ENCODE measurements around the gene CIB4. TPM values are rescaled to one million over a fixed set of nuclear protein-coding genes. Genes with fewer than 3 reads are reported as not detected.

Gene CIB4
- total and polyA plus RNA-seq, 2 of the 4 experiments (the other 2 are of a cell fraction): not detected

DNA sequence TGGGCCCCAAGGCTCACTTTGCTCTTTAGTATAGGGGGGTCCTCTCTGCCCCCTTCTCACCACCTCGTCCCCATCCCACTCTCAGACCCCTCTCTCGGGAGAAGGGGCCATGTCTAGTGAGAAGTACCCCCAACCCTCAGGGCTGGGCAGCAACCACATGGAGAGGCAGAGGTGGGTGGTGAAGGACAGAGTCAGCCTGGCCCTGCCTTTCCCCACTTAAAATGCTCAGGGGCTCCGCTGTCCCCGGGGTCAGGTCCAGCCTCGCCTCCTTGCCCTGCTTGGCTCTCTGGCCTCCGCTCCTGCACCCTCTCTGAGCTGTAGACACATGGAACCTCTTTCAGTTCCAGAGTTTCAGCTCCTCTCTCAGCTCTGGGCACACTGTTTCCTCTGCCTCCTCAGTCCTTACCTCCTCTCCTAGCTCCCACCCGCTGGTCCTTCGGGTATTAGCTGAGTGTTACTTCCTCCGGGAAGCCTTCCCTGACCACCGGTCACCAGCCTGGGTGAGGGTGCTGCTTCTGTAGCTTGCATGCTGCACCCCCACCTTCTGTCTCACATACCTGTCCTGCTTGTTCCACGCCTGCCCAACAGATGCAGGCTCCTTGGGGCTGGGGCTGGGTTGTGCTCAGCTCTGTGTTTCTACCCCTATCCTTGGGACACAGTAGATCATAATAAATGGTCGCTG, 83.8 kb downstream of the CIB4 start:
- Histone ChIP-seq H2AK9ac (replicated peaks; ENCODE audit: low read depth, low read length, poor library complexity) (no peak overlapping the region), H3K14ac (replicated peaks; ENCODE audit: low read depth, low read length) (no peak overlapping the region), H2BK120ac (ENCODE audit: low read depth, low read length) (no peak overlapping the region), H3K9ac (ENCODE audit: low read depth, low read length) (no peak overlapping the region), H4K8ac (ENCODE audit: low read depth in 2 of 2, low read length in 2 of 2) (no peak overlapping the region), H2AK5ac (ENCODE audit: low read depth, low read length) (no peak overlapping the region), H3K4me3 (ENCODE audit: insufficient read depth, low read depth, low read length) (no peak overlapping the region), H3K23ac (ENCODE audit: low read depth, low read length) (no peak overlapping the region), H3K27ac (ENCODE audit: insufficient read depth, low read length) (no peak overlapping the region), H3K9me3 (ENCODE audit: control insufficient read depth, insufficient read depth, low read length) (no peaks in the 10 kb centered on the region), H4K5ac (ENCODE audit: low read depth, low read length) (no peak overlapping the region), H4K91ac (ENCODE audit: insufficient read depth, low read depth, low read length) (no peak overlapping the region), H3K4ac (ENCODE audit: low read depth, low read length) (no peak overlapping the region), H3K36me3 (ENCODE audit: control insufficient read depth, insufficient read depth, low read length) (no peaks in the 10 kb centered on the region), H3K27me3 (ENCODE audit: control insufficient read depth, insufficient read depth, low read length) (peaks cover 83% of the 10 kb centered on the region), H3K4me2 (ENCODE audit: low read depth, low read length) (no peak overlapping the region), H3K18ac (ENCODE audit: low read depth, low read length) (no peak overlapping the region), H3K56ac (ENCODE audit: extremely low read depth, insufficient read depth, low read length) (no peak overlapping the region), H2BK20ac (ENCODE audit: low read depth, low read length) (no peak overlapping the region), H2BK15ac (ENCODE audit: low read depth, low read length) (no peak overlapping the region), H4K20me1 (ENCODE audit: insufficient read depth, low read length) (no peaks in the 10 kb centered on the region), H2BK5ac (ENCODE audit: low read depth, low read length, poor library complexity, severe bottlenecking) (no peak overlapping the region), H3K79me1 (ENCODE audit: low read depth in 1 of 2, low read length in 2 of 2) (no peaks in the 10 kb centered on the region), H3K4me1 (ENCODE audit: control insufficient read depth, insufficient read depth, low read length) (no peaks in the 10 kb centered on the region; the same call in 1 of the 2 replicates), H2AFZ (replicated peaks; ENCODE audit: low read length, poor library complexity) (no peak overlapping the region), H3K9me1 (ENCODE audit: insufficient read depth, low read length) (no peaks in the 10 kb centered on the region)
- in situ Hi-C loops (cut with MboI; ENCODE audit: low sequenced_read_pairs) (no loop called here), dilution Hi-C loops (cut with HindIII; ENCODE audit: low sequenced_read_pairs, unreplicated experiment) (no loop called here), intact Hi-C loops (cut with micrococcal nuclease) (no loop called here)
- WGBS, 2 experiments (ENCODE audit: extremely low coverage in 2 of 2, insufficient read length in 1 of 2): 33% methylated on average over 2 of the region's 12 CpGs; no CpG with 5 or more reads in 1 of the 2 experiments
- ATAC-seq (ENCODE audit: low read depth) (no peak), DNase-seq (no peak)
- BruUV-seq (replicated peaks): no TSS peak
- ChIA-PET CTCF (no interaction called here), POLR2A (ENCODE audit: unreplicated experiment) (no interaction called here)
- TF ChIP-seq SMC3 (IDR thresholded peaks at IDR 0.05; ENCODE audit: low read depth, low read length) (no peak), MAZ (IDR thresholded peaks at IDR 0.05; ENCODE audit: borderline replicate concordance, low read depth, low read length) (no peak), RFX5 (IDR thresholded peaks at IDR 0.05; ENCODE audit: low read depth, low read length) (no peak), MXI1 (IDR thresholded peaks at IDR 0.05; ENCODE audit: borderline replicate concordance, low read depth, low read length) (no peak), NFE2L2 (IDR thresholded peaks at IDR 0.05; ENCODE audit: low read depth, low read length) (no peak), FOS (IDR thresholded peaks at IDR 0.05; ENCODE audit: low read depth, low read length) (no peak), MAFK (IDR thresholded peaks at IDR 0.05; ENCODE audit: low read depth, low read length) (no peak), CHD1 (IDR thresholded peaks at IDR 0.05; ENCODE audit: low read depth, low read length) (no peak), BHLHE40 (IDR thresholded peaks at IDR 0.05; ENCODE audit: low read depth, low read length) (no peak)
- TF ChIP-seq, protein P1, sequence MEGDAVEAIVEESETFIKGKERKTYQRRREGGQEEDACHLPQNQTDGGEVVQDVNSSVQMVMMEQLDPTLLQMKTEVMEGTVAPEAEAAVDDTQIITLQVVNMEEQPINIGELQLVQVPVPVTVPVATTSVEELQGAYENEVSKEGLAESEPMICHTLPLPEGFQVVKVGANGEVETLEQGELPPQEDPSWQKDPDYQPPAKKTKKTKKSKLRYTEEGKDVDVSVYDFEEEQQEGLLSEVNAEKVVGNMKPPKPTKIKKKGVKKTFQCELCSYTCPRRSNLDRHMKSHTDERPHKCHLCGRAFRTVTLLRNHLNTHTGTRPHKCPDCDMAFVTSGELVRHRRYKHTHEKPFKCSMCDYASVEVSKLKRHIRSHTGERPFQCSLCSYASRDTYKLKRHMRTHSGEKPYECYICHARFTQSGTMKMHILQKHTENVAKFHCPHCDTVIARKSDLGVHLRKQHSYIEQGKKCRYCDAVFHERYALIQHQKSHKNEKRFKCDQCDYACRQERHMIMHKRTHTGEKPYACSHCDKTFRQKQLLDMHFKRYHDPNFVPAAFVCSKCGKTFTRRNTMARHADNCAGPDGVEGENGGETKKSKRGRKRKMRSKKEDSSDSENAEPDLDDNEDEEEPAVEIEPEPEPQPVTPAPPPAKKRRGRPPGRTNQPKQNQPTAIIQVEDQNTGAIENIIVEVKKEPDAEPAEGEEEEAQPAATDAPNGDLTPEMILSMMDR (conservative IDR thresholded peaks at IDR 0.05; ENCODE audit: low read depth, low read length): no peak
- TF ChIP-seq, protein P2, sequence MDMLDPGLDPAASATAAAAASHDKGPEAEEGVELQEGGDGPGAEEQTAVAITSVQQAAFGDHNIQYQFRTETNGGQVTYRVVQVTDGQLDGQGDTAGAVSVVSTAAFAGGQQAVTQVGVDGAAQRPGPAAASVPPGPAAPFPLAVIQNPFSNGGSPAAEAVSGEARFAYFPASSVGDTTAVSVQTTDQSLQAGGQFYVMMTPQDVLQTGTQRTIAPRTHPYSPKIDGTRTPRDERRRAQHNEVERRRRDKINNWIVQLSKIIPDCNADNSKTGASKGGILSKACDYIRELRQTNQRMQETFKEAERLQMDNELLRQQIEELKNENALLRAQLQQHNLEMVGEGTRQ (IDR thresholded peaks at IDR 0.05; ENCODE audit: low read depth, low read length): no peak
- TF ChIP-seq, protein P3, sequence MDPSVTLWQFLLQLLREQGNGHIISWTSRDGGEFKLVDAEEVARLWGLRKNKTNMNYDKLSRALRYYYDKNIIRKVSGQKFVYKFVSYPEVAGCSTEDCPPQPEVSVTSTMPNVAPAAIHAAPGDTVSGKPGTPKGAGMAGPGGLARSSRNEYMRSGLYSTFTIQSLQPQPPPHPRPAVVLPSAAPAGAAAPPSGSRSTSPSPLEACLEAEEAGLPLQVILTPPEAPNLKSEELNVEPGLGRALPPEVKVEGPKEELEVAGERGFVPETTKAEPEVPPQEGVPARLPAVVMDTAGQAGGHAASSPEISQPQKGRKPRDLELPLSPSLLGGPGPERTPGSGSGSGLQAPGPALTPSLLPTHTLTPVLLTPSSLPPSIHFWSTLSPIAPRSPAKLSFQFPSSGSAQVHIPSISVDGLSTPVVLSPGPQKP (IDR thresholded peaks at IDR 0.05; ENCODE audit: borderline replicate concordance, low read depth, low read length): no peak

All from IMR-90 (cell line).